MCF 10A (cell line): Measurements from ENCODE around the gene KATNAL2. TPM values are rescaled to one million over a fixed set of nuclear protein-coding genes. Genes with fewer than 3 reads are reported as not detected.
"Not testable (repeated sequence)": the region's sequence is repeated elsewhere in the genome, so short reads cannot be mapped to it uniquely, and the experiment has no call there.

ENCODE experiments used
- BruUV-seq: library from RNA; stranded (reverse); fragments of 400-500 nt; replicated peaks from 2 replicates; lab custom pipeline; 2021; lab: Mats Ljungman, UMichigan
- CTCF ChIA-PET: fragments of 300-600 bp; sonication (Branson Sonifier 250); formaldehyde crosslinking; extraction: SDS; loops from one replicate; lab custom pipeline; 2021; ENCODE audit warnings: antibody characterized with exemption, inconsistent platforms; lab: Yijun Ruan, JAX
- POLR2A ChIA-PET: fragments of 300-600, 350-650 bp; sonication (Branson Sonifier 250); formaldehyde crosslinking; extraction: SDS; loops from one replicate; lab custom pipeline; 2020; ENCODE audit warnings: antibody characterized with exemption, inconsistent platforms; lab: Yijun Ruan, JAX
- DNase-seq: peaks from one replicate; pipeline ENCODE4 v3.0.0-alpha.2; 2018; ENCODE audit not compliant: unreplicated experiment
- H3K27ac Mint-ChIP-seq: one replicate; pipeline ENCODE4 v1.8.0; 2022; ENCODE audit warnings: mild to moderate bottlenecking, low read depth, mixed read lengths; ENCODE audit not compliant: unreplicated experiment
- H3K27me3 Mint-ChIP-seq: one replicate; pipeline ENCODE4 v1.8.0; 2022; ENCODE audit warnings: mixed read lengths; ENCODE audit not compliant: insufficient read depth, unreplicated experiment
- H3K36me3 Mint-ChIP-seq: one replicate; pipeline ENCODE4 v1.8.0; 2022; ENCODE audit warnings: mild to moderate bottlenecking, moderate library complexity, mixed read lengths; ENCODE audit not compliant: insufficient read depth, unreplicated experiment
- H3K4me1 Mint-ChIP-seq: one replicate; pipeline ENCODE4 v1.8.0; 2022; ENCODE audit warnings: mixed read lengths; ENCODE audit not compliant: insufficient read depth, unreplicated experiment
- H3K4me3 Mint-ChIP-seq: one replicate; pipeline ENCODE4 v1.8.0; 2022; ENCODE audit warnings: mild to moderate bottlenecking, moderate library complexity, mixed read lengths; ENCODE audit not compliant: unreplicated experiment
- H3K9me3 Mint-ChIP-seq: one replicate; pipeline ENCODE4 v1.8.0; 2022; ENCODE audit warnings: mixed read lengths; ENCODE audit not compliant: unreplicated experiment
- intact Hi-C: fragments of 100-400 bp; cut with micrococcal nuclease; formaldehyde crosslinking; loops from 2 replicates; pipeline ENCODE4 v1.14.1; 2022
- total RNA-seq: library from RNA; stranded (reverse); gene quantifications from 2 replicates; pipeline ENCODE4 v1.2.3, GENCODE V29; 2022

Gene KATNAL2
- total RNA-seq, 1 experiment from 2014 or later = 2.1 TPM

GRCh38 chr18:46969551-46969950 lies 52.1 kb downstream of the KATNAL2 start:
- H3K4me3 Mint-ChIP-seq, intact Hi-C loops, H3K36me3 Mint-ChIP-seq, H3K9me3 Mint-ChIP-seq, CTCF ChIA-PET, H3K27ac Mint-ChIP-seq, DNase-seq, H3K27me3 Mint-ChIP-seq, H3K4me1 Mint-ChIP-seq, POLR2A ChIA-PET, BruUV-seq: not testable (repeated sequence)

GRCh38 chr18:47019870-47020269 lies 102.5 kb downstream of the KATNAL2 start:
- H3K36me3 Mint-ChIP-seq, DNase-seq, H3K27me3 Mint-ChIP-seq, POLR2A ChIA-PET, H3K9me3 Mint-ChIP-seq, H3K4me1 Mint-ChIP-seq, CTCF ChIA-PET, H3K27ac Mint-ChIP-seq, H3K4me3 Mint-ChIP-seq, intact Hi-C loops, BruUV-seq: not testable (repeated sequence)

GRCh38 chr18:47020757-47021156 lies 103.4 kb downstream of the KATNAL2 start:
- DNase-seq, H3K27ac Mint-ChIP-seq, H3K27me3 Mint-ChIP-seq, H3K4me3 Mint-ChIP-seq, intact Hi-C loops, POLR2A ChIA-PET, H3K36me3 Mint-ChIP-seq, H3K9me3 Mint-ChIP-seq, H3K4me1 Mint-ChIP-seq, CTCF ChIA-PET, BruUV-seq: not testable (repeated sequence)

- H3K9me3 Mint-ChIP-seq, H3K27ac Mint-ChIP-seq, CTCF ChIA-PET, DNase-seq, H3K4me3 Mint-ChIP-seq, intact Hi-C loops, BruUV-seq, POLR2A ChIA-PET, H3K4me1 Mint-ChIP-seq, H3K27me3 Mint-ChIP-seq, H3K36me3 Mint-ChIP-seq: not testable (repeated sequence)
Measured at GRCh38 chr18:47022821-47023220, 105.4 kb downstream of the KATNAL2 start.

- CTCF ChIA-PET, H3K36me3 Mint-ChIP-seq, DNase-seq, H3K27me3 Mint-ChIP-seq, H3K9me3 Mint-ChIP-seq, H3K27ac Mint-ChIP-seq, H3K4me1 Mint-ChIP-seq, H3K4me3 Mint-ChIP-seq, intact Hi-C loops, BruUV-seq, POLR2A ChIA-PET: not testable (repeated sequence)
Measured at GRCh38 chr18:47023769-47024465, 106.5 kb downstream of the KATNAL2 start.

- intact Hi-C loops, H3K27ac Mint-ChIP-seq, H3K27me3 Mint-ChIP-seq, DNase-seq, H3K9me3 Mint-ChIP-seq, CTCF ChIA-PET, H3K4me1 Mint-ChIP-seq, H3K4me3 Mint-ChIP-seq, BruUV-seq, POLR2A ChIA-PET, H3K36me3 Mint-ChIP-seq: not testable (repeated sequence)
Measured at GRCh38 chr18:47025557-47026174, 108.3 kb downstream of the KATNAL2 start.

- H3K36me3 Mint-ChIP-seq, H3K27me3 Mint-ChIP-seq, DNase-seq, intact Hi-C loops, H3K4me1 Mint-ChIP-seq, POLR2A ChIA-PET, CTCF ChIA-PET, H3K9me3 Mint-ChIP-seq, H3K4me3 Mint-ChIP-seq, H3K27ac Mint-ChIP-seq, BruUV-seq: not testable (repeated sequence)
Measured at GRCh38 chr18:47028738-47029137, 111.3 kb downstream of the KATNAL2 start.

GRCh38 chr18:47029684-47030353 lies 112.4 kb downstream of the KATNAL2 start:
- intact Hi-C loops, BruUV-seq, CTCF ChIA-PET, H3K36me3 Mint-ChIP-seq, H3K27ac Mint-ChIP-seq, DNase-seq, H3K9me3 Mint-ChIP-seq, H3K4me1 Mint-ChIP-seq, H3K27me3 Mint-ChIP-seq, H3K4me3 Mint-ChIP-seq, POLR2A ChIA-PET: not testable (repeated sequence)

- H3K27me3 Mint-ChIP-seq, H3K27ac Mint-ChIP-seq, H3K4me3 Mint-ChIP-seq, POLR2A ChIA-PET, H3K36me3 Mint-ChIP-seq, H3K4me1 Mint-ChIP-seq, intact Hi-C loops, DNase-seq, H3K9me3 Mint-ChIP-seq, BruUV-seq: not testable (repeated sequence)
- CTCF ChIA-PET = interaction anchor here (0.6 kb wide), 1 partner anchor 184 kb away, joined by 4 read pairs; no protein-coding TSS in a partner anchor
Measured at GRCh38 chr18:47030887-47031286, 113.5 kb downstream of the KATNAL2 start.
